Measurements from ENCODE around the gene HOXD13.

- TF ChIP-seq, protein P1, sequence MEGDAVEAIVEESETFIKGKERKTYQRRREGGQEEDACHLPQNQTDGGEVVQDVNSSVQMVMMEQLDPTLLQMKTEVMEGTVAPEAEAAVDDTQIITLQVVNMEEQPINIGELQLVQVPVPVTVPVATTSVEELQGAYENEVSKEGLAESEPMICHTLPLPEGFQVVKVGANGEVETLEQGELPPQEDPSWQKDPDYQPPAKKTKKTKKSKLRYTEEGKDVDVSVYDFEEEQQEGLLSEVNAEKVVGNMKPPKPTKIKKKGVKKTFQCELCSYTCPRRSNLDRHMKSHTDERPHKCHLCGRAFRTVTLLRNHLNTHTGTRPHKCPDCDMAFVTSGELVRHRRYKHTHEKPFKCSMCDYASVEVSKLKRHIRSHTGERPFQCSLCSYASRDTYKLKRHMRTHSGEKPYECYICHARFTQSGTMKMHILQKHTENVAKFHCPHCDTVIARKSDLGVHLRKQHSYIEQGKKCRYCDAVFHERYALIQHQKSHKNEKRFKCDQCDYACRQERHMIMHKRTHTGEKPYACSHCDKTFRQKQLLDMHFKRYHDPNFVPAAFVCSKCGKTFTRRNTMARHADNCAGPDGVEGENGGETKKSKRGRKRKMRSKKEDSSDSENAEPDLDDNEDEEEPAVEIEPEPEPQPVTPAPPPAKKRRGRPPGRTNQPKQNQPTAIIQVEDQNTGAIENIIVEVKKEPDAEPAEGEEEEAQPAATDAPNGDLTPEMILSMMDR (conservative IDR thresholded peaks at IDR 0.05; ENCODE audit: low read depth, low read length), result peak; percentile 92
- no peak for TF ChIP-seq EZH2 (IDR thresholded peaks at IDR 0.05; ENCODE audit: borderline replicate concordance, low read depth, low read length, poor library complexity, severe bottlenecking)
Observed at GRCh38 chr2:176088048-176088936, 4.2 kb upstream of the HOXD13 start.
